Endometrial microvascular endothelial cells (primary cell): ENCODE results near the gene CSTF2T. TPM values are rescaled to one million over a fixed set of nuclear protein-coding genes. Genes with fewer than 3 reads are reported as not detected.

ENCODE experiments used
- in situ Hi-C: cut with HindIII; loops from 2 replicates; pipeline ENCODE4 v1.10.0; 2017; ENCODE audit warnings: low sequenced_read_pairs, low pct_unique_long_range_greater_than_20kb; ENCODE audit errors: inconsistent ontology term
- total RNA-seq: library from RNA; depleted of rRNA; stranded (reverse); fragments of >200 nt; gene quantifications from one replicate; pipeline ENCODE4 v1.2.3, GENCODE V29; 2015; ENCODE audit errors: inconsistent ontology term

CSTF2T gene
- total RNA-seq, 1 donor from 2014 or later, result 24.4 TPM

DNA sequence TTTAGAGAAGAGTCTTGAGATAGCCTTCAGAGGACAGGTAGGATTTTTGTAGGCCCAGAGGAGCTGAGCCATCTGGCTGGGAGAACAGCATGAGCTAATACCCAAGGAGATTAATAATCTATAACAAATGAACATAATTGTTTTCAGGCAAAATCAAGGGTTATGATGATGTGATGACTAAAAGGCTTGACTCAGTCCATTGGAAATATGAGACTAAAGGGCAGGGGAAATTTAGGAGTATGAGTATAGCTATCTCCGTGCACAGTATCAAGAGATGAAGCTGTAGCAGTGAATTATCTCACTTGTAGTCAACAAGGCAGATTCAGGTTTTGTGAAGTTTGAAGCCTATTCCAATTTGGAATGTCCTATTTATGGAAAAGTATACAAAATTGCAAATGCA is 40.1 kb downstream of the CSTF2T start:
- in situ Hi-C loops, result no loop called here

DNA sequence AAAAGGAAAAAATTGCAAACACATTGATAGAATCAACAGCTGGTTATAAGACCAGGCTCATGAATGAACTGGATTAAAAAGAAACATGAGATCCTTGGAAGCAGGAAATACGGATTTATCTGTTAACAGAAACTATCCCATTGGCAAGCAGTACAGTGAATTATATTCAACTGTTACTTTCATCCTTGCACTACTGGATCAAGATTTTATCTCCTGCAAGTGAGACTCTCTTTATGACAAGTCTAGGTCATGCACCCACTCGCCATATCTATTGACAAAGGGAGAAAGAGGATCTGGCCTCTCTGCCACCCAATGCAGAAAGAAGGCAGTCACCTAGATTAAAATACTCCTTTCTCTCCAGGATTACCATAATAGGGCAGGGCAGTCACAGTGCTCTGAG is 41.4 kb downstream of the CSTF2T start:
- in situ Hi-C loops, result no loop called here

DNA sequence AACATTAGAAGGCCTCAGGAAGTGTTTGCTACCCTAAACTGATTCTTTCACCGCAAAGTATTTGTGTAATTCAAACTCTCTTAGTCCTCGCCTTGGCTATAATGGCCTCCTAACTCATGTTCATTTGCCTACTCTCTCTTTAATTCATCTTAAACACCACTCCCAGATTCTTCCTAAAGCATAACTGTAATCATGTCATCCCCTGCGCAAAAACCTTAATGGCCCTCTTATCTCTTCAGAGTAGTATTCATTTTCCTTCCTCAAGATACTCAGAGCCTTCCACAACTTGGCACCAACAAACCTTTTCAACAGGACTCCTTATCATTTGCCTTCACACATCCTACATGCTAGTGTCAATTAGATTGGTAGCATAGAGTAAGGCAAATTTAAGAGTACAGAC is 42.9 kb downstream of the CSTF2T start:
- in situ Hi-C loops, result no loop called here

DNA sequence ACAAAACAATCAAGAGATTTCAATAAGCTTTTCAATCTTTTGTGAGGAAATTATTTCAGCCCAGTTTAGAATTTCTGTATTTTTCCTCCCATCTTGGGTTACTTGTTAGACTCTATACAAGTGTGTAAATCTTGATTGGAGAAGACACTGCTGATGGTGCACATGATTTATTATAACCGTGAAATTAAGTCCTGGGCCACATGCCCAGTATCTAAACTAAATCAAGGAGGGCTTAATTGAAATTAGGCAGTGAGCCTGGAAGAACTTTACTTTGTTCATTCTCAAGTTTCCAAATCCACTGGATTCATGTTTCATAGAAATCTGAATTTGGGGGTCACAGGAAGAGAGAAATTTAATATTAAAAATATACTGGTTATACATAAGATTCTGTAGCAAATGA is 44.5 kb downstream of the CSTF2T start:
- in situ Hi-C loops, result no loop called here

- in situ Hi-C loops, result no loop called here
Observed at GRCh38 chr10:51653025-51653424, 46.4 kb downstream of the CSTF2T start.

- in situ Hi-C loops, result no loop called here
Observed at GRCh38 chr10:51651063-51651462, 48.3 kb downstream of the CSTF2T start.

- in situ Hi-C loops, result no loop called here
Observed at GRCh38 chr10:51649064-51649463, 50.3 kb downstream of the CSTF2T start.
